NOMO-1 treated with dmso at 0.1 percent for 144 hours (cell line): ENCODE results near the gene SIK3.
A peak's percentile ranks its signal among the peaks of the same experiment; 100 is the strongest.

Experiments
- DNase-seq: peaks from one replicate; lab custom pipeline; 2025; ENCODE audit not compliant: unreplicated experiment; lab: John Stamatoyannopoulos, UW

SIK3 gene

DNA sequence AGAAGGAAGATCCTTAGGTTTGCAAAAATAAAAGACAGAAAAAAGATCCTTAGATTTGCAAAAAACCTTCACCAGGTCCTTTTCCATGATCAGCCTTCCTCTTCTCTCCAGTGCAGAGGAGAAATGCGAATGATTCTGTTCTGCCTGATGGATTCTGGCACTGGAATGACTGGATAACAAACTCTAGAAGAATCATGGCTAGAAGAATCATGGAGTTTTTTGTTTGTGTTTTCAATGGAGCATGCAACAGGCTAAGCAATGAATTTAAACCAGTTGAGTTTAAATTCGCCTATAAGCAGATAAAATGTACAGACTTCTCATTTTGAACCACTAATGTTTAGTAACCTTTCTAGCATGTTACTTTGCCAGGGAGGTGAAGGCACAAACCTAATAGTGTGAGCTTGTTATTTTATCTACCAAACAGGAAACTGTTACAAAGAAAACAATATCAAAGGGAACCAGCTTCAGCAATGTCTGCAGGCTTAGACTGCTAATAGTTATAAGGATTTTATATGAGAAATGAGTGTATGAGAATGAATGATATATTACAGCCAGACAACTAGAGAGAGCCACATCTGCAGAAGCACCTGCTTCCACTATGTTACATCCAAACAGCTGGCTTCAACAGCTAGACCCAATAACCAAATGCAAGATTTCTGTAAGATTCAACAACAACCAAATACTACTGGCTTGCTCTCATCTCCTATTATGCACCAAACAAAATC is 196.1 kb downstream of the SIK3 start:
- DNase-seq, result no peak

DNA sequence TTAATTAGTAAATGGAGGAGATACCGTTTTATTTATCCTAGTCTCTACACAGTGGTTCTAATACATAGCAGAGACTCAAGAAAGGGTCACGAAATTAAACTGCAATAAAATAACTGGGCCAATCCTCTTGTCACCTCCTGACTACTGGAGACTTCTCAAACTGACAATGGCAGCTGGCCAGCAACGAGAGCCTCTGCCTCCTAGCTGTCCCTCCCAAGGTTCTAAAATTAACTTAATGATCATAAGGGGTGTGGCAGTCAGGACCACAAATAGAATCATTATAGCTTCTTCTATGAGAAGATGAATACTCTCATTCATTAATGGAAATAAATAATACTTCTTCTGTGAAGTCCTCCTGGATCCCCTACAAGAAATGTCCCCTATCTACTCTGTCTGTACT is 197.0 kb downstream of the SIK3 start:
- no peak for DNase-seq

DNA sequence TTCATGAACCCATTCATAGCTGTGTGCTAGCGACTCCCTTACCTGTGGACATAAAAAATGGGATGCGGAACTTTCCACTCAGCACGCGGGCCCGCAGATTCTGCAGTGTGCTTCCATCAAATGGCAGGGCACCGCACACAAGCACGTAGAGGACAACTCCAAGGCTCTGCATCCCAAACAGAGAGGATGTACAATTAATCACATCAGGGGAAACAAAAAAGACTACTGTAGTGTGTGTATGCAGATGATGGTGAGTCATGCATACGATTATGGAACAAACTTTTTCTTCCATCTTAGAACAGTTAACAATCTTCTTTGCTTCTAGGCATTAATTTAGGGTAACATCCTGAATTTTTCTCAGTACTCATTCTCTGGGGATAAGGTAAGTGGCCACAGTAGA is 202.0 kb downstream of the SIK3 start:
- DNase-seq, result no peak

DNA sequence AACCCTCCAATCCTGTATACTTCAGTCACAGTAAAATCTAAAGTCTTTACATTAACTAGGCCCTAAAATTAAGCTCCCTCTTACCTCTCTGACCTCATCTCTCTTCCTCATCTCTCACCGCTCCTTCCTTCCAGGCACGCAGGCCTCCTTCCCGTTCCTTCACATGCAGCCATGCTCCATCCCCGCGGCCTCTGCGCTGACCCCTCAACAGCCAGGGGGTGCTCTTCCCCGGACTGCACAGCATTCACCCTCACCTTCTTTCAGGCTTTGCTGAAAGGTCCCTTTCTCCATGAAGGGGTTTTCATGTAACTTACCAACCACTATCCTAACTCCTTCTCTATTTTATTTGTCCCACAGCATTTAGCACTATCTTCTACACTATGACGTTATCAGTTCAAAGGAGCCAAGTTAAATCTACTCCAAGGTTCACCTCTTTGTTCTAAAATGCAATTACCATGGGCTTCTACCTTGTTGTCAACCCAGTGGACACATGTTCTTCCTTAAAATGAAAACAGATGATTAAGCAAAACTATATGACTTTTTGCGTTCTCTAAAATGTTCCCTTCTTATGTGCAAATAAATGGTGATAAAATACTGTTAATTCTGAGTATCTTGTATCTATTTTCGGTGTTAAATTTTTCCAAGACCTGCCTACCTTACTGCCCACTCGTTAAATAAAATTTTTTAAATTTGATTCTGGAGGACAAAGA is 203.0 kb downstream of the SIK3 start:
- DNase-seq, result no peak

DNA sequence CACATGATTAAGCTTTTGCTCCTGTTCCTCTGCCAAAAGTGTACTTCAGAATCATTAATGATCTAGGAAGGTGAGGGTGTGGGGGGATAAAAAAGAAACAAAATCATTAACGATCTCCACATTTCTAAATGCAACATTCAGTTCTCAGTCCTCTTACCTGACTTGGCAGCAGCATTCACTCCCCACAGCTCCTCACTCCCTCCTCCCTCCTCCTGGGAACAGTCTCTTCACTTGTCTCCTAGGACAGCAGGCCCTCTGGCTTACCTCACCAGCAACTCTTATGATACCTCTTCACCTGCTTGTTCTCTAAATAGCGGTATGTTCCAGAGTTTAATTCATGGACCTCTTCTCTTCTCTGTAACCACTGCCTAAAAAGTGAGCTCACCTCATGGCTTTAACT is 204.3 kb downstream of the SIK3 start:
- no peak for DNase-seq

DNA sequence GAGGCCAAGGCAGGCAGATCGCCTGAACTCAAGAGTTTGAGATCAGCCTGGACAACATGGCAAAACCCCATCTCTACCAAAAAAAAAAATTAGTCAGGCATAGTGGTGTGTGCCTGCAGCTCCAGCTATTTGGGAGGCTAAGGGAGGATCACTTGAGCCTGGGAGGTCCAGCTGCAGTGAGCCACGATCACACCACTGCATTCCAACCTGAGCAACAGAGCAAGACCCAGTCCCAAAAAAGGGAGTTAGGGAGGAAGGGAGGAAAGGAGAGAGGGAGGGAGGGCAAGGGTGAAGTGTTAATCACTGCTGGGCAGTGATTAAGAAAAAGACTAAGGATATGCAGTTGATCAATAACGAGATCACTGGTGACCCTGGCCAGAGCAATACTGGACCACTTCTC is 204.8 kb downstream of the SIK3 start:
- no peak for DNase-seq

DNA sequence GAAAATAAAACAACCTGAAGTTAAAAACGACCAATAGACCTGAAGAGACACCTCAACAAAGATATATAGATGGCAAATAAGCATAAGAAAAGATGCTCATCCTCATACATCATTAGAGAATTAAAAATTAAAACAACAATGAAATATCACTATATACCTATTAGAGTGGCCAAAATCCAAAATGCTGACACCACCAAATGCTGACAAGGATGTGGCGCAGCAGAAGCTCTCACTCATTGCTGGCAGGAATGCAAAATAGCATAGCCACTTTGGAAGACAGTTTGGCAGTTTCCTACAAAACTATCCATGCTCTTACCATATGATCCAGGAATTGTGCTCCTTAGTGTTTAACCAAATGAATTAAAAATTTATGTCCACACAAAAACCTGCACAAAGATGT is 205.9 kb downstream of the SIK3 start:
- no peak for DNase-seq

DNA sequence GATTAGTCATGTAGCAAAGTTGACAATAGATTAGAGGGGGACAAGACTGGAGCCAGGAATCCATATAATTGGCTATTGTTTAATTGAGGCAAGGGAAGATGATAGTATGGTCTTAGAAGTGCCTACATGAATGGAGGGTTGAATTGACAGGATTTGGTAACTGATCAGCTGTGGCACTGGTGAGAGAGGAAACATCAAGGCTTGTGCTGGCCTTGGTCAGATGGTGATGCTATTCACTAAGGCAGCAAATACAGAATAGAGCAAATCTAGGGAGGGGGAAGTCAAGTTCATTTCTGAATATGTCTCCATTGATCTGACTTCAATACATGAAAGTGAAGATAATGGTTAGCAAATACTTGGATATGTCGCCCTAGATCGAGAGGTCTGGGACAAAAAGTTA is 206.5 kb downstream of the SIK3 start:
- no peak for DNase-seq

DNA sequence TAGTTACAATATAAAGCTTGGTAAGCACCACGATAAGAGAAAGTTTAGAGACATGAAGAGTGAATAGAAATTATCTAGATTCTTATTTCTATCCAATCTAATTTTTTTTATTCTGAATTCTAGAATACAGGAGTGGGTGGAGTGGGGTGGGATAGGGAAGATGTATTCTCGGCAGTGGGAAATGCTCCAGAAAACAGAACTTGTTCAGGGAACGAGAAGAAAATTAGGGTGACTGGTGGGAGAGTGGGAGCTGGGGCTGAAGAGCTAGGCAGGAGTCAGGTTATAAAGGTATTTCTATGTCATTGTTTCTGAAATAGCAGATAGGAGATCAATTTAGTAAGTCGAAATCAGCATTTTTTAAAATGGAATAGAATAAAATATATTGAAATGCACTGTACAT is 207.6 kb downstream of the SIK3 start:
- DNase-seq, result no peak

DNA sequence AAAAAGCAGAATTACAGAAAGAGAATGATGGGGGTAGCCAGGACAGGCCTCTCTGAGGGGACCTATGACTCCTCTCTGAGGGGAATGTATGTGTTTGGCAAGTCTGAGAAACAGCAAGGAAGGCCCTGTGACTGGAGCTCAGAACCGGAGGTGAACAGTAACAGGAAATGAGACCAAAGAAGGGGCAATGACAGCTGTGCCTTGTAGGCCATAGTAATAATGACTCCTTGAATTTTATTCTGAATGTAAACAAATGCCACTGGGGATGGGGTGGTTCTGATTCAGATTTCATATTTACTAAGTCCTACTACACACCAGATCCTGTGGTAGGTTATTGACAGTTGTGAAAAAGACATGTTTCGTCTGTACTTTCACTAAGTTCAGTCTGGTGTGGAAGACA is 208.0 kb downstream of the SIK3 start:
- DNase-seq, result no peak

DNA sequence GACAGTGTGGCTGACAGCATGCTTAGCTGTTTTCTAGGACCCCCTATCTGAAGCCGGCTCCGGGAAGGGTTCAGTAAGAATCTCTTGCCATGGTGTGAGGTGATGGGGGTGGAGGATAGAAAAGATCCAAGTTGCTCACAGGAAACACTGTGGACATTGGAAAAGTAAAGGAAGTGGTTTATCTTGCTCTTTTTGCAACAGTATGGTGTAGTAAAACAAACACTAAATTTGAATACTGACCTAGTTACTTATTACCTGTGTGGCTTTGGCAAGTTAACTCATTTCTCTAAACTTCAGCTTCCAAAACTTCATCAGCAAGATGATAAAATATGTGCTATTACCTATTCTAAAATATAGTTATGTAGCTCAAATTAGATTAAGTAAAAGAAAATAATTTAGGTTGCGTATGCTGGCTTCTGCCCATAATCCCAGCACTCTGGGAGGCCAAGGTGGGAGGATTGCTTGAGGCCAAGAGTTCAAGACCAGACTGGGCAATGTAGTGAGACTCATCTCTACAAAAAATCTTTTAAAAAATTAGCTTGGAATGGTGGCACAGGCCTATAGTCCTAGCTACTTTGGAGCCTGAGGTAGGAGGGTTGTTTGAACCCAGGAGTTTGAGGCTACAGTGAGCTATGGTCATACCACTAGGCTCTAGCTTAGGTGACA is 209.2 kb downstream of the SIK3 start:
- no peak for DNase-seq

DNA sequence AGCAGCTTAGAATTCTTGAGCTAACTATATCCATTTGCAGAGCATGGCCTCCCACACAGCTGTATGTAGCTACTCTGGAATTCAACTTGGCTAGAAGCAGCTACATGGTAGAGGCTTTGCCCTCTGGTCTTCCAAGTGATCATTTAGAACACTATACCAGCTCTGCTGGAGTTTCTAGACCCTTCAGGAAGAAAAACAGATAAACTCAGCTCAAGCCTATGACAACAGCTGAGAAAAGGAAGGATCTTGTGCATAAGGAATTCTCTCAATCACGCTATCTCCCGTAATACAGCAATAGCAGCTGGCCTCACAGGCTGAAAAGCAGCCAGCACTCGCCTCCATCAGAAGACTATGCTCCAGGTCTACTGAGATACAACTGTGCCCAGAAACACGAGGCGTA is 210.2 kb downstream of the SIK3 start:
- no peak for DNase-seq

DNA sequence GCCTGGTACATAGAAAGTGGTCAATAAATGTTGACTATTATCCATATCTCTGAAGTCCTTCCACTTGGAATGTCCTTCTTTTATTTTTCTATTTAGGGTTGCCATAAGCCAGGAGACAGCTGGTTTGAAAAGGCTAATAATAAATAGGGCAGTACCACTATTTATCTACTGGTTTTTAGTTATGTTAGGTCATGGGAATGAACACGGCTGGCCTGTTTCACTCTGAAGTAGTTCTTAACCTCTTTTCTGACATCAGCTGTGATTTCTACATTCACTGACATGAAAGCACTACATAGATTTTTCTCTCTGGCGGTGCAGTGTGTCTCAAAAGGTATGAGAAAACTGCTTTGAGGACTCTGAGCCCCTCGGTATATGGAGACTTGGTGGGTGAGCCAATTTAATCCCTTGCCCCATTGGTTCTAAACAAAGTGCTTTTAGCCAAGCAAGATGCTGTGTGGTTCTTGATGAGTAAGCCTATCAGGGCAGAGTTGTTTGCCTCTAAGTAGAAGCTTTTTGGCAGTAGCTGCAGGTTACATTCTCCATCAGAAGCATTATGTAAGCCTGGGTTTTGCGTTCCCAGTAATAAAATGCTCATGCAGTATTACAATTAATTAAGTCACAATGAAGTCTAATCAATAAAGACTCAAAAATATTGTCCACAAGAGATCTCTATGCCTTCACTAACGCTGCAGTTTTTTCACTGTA is 212.1 kb downstream of the SIK3 start:
- DNase-seq, result no peak

DNA sequence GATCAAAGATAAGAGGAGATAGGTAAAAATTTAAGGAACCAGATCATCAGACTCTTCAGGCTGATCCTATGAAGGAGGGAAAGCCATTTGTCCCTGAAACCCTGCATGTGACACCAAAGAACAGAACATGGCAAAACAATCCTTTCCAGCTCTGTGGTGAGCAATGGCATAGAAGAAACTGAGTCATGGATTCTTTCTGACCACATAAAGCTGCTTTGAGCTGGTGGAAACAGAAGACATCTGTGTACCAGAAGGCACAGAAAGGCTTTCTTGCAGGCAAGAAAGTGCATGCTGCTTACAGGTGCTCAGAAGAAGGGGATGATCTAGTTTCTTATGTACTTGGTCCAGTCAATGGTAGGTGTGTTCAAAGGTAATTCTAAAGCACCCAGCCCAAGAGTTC is 215.8 kb downstream of the SIK3 start:
- DNase-seq, result no peak

DNA sequence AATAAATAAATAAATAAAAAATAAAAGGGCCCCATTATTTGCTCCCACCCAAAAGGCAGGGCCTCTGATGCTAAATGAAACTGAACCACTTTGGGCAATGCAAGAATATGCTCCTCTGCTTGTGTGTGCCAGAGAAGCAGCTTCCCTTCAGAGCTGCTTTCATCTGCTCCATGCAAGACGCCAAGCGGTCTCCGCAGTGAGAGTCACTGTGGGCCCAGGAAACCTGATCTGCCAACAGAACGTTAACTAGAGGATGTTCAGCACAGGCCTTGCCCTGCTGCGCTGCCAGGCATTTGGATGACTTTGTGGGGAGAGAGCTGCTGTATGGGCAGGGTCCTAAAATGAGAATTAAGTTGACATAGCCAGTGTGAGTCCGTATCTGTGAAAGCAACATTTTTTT is 217.1 kb downstream of the SIK3 start:
- DNase-seq, result no peak

DNA sequence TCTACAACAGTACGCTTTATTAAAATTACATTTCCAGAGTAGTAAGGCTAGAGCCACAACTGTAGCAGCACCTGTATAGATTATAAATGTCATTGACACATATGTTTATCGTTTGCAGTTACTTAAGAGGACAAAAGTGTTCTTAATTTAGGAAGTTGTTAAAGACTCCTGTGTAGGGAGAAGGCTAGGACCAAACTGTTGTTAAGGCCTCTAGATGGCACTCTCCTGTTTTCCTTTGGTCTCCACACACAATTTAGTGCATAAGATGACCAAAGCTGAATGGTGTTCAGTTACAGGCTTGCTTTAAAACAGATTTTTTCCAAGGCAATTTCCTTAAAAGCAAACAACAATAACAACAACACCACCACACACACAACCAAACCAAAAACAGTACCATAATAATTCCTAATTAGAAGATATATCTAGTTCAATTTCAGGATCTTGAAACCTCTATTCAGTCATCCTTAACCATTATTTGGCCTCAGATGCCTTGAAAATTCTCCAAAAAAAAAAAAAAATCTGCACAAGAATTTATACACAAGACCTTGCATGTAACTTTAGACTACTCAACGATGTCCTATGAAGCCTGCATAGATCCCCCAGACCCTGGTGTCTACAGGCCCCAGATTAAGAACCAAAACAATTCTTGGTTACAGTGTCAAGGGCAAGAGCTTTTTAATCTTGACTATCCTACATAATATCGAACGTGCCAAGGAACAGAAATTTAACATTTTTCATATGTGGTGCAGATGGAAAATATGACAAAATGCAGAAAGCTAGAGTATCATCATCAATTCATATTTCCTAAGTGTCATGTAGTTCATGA is 218.2 kb downstream of the SIK3 start:
- peak; percentile 58 for DNase-seq

DNA sequence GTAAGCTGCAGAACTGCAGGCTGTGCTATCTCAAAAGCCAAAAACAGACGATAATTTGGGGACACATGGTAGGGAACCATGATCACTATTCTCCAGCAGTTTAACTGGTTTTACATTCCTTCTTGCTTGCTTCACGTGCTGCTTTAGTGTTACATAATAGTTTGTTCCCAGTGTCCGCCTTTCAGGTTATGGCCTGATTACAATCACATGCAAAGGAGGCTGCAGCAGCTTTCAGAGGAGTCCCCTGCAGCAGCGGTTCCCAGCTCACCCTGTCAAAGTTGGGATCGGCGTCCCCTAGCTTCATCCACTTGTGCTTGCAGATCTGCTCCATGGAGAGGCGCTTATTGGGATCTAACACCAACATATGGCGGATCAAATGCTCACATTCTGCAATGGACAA is 221.6 kb downstream of the SIK3 start:
- no peak for DNase-seq

DNA sequence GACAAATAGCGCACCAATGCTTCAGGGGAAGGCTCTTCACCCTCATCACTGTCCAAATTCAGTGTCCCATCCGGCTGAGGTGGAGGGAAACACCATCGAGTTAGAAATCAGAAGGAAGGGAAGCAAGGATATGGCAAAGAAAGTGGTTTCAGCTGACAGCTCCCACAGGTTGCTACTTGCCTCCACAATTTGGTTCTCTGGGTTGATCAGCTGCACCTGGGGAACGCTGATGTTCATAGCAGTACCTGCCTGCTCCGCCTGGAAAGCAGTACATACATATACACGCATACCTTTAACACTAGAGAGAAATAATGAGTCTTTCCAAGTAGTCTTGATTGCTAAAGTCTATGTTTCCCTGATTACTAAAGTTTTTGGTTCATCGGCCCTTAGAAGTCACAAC is 223.0 kb downstream of the SIK3 start:
- no peak for DNase-seq

DNA sequence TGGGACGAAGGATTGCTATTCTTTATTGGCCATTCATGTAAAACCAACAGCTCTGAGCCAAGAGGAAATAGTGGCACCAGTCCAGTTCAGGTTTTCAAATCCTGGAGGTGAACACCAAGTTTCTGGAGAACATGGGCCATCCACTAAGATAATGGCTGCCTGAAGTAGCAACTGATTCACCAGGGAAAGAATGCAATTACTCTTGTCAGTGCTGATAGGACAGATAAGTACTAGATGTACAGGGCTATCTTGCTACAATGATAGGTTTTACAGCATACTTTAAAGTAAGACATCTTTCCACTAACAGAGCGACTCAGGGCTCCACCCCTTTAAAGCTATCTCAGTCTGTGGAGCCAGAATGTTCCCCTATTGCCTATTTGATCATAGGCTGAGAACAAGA is 224.0 kb downstream of the SIK3 start:
- DNase-seq, result no peak

DNA sequence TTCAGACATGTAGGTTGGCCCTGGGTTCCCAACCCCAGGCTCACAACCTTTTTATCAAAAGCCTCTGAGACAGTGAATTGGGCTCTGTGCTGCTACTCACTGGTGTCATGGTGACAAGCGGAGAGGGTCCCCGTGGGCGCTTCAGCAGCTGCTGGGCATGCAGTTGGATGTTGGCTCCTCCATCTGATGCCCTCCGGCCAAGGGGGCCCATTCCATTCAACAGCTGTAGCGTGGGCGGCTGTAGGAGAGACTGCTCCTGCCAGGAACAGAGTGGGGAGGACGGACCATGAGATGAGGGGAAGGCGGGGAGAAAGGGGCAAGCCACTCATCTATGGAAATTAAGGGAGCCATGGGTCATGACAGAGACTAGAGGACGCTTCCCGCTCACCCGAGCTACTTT is 224.8 kb downstream of the SIK3 start:
- no peak for DNase-seq

DNA sequence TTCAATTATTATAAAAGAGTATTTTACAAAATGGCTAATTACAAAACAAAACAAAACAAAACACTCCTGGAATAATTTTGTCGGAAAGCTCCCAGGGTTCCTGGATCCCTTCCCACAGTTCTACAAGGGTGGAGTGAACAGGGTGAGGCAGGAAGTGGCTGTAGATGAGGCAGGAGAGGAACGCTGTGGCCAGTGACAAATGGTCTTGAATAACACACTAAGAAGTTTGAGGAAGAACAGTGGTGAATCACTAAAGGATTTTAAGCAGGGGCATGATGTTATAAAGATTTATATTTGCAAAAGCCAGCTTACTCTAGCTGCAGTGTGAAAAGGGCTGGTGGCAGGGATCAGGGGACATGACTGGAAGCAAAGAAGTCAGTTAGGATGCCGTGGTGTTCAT is 227.0 kb downstream of the SIK3 start:
- no peak for DNase-seq
